ENCODE data around the gene CLDND2. TPM values are rescaled to one million over a fixed set of nuclear protein-coding genes. Genes with fewer than 3 reads are reported as not detected.
A peak's percentile ranks its signal among the peaks of the same experiment; 100 is the strongest.

Gene CLDND2
- total and polyA plus RNA-seq, 10 of the 15 experiments (the other 5 are each of a cell fraction or from before 2014, with no cell fraction given), result 0.24 to 7.1 (median 1.8) TPM; not detected in 1

- TF ChIP-seq ZBTB40 (IDR thresholded peaks at IDR 0.05; ENCODE audit: borderline replicate concordance), result no peak
- TF ChIP-seq HDGF (IDR thresholded peaks at IDR 0.05), result no peak
- no peak for TF ChIP-seq MYC (IDR thresholded peaks at IDR 0.05; ENCODE audit: insufficient read depth, insufficient read length, insufficient replicate concordance, low read length, severe bottlenecking)
- peak; percentile 86 for TF ChIP-seq PKNOX1 (IDR thresholded peaks at IDR 0.05)
- no peak for TF ChIP-seq YBX1 (IDR thresholded peaks at IDR 0.05)
- TF ChIP-seq RBBP5 (conservative IDR thresholded peaks at IDR 0.05), result no peak
These were observed 14.1 kb downstream of the CLDND2 start (continued) for GRCh38 chr19:51354742-51355148.

GRCh38 chr19:51354103-51354741 lies 14.6 kb downstream of the CLDND2 start:
- DNase-seq (ENCODE audit: low read depth, low spot score) (no peak), ATAC-seq (no peak), FAIRE-seq (no peak)
- Histone ChIP-seq H2AFZ (ENCODE audit: control insufficient read depth, low read depth, low read length) (no peak overlapping the region), H3K9me3 (replicated peaks; ENCODE audit: control insufficient read depth, insufficient read depth, low read length) (no peaks in the 10 kb centered on the region), H3K4me1 (ENCODE audit: control insufficient read depth, insufficient read depth, low read length) (no peaks in the 10 kb centered on the region), H3K27ac (ENCODE audit: control insufficient read depth, insufficient read depth) (no peak overlapping the region), H3K9ac (ENCODE audit: control insufficient read depth, insufficient read depth, low read length) (no peak overlapping the region), H3K36me3 (ENCODE audit: control insufficient read depth in 2 of 2, insufficient read depth in 2 of 2, low read length in 1 of 2) (no peaks in the 10 kb centered on the region), H3K4me3 (no peak overlapping the region), H3K79me2 (ENCODE audit: control insufficient read depth, insufficient read depth, low read length) (no peaks in the 10 kb centered on the region), H3K4me2 (ENCODE audit: control insufficient read depth, insufficient read depth) (no peak overlapping the region), H3K27me3 (replicated peaks in 1 of 2; ENCODE audit: control insufficient read depth in 2 of 2, insufficient read depth in 2 of 2, low read length in 1 of 2) (no peaks in the 10 kb centered on the region), H4K20me1 (ENCODE audit: control insufficient read depth, insufficient read depth) (no peaks in the 10 kb centered on the region)
- ChIA-PET RAD21 (ENCODE audit: unreplicated experiment) (no interaction called here), CTCF (interaction anchor here (0.8 to 1.1 kb wide), 2 partner anchors 11 to 118 kb away, joined by 3 to 4 read pairs; no protein-coding TSS in a partner anchor), SMC1A (ENCODE audit: uncharacterized antibody, unreplicated experiment) (no interaction called here), POLR2A (no interaction called here)
- BruUV-seq (replicated peaks), result no TSS peak
- in situ Hi-C loops (cut with MboI), result loop anchor here (25.0 kb wide), 1 partner anchor 1017 kb away; the partner anchor contains the start of gene KCNC3
- intact Hi-C loops (cut with micrococcal nuclease; ENCODE audit: unreplicated experiment), result no loop called here
- WGBS (ENCODE audit: insufficient coverage, insufficient replicate concordance, low lambda C conversion rate, missing lambda C conversion rate), result 95% methylated on average over 12 of the region's 12 CpGs
- TF ChIP-seq EP300 (IDR thresholded peaks at IDR 0.05; ENCODE audit: borderline replicate concordance in 1 of 2, control insufficient read depth in 1 of 2, low read depth in 2 of 2, low read length in 2 of 2) (no peak), MYC (IDR thresholded peaks at IDR 0.05; ENCODE audit: insufficient read depth, insufficient read length, insufficient replicate concordance, low read length, severe bottlenecking) (no peak), MLLT1 (IDR thresholded peaks at IDR 0.05) (no peak), PBX3 (IDR thresholded peaks at IDR 0.05; ENCODE audit: insufficient replicate concordance, low read depth, low read length) (no peak)
